GM12864 (cell line): ENCODE measurements around the gene HSPBP1.

Source experiments
- DNase-seq: peaks from one replicate; pipeline ENCODE4 v3.0.0-alpha.2; 2011; ENCODE audit warnings: low read depth
- H3K4me3 ChIP-seq: 2 replicates; pipeline ENCODE4 v1.5.1; 2011; ENCODE audit warnings: mild to moderate bottlenecking, low read depth, low read length, control low read depth
- TF ChIP-seq, protein P1 (sequence below): IDR thresholded peaks from 2 replicates; pipeline ENCODE4 v1.5.1; 2011; ENCODE audit warnings: low read depth, mild to moderate bottlenecking, moderate library complexity, low read length, control low read depth, inconsistent platforms; ENCODE audit errors: missing control alignments

HSPBP1 gene

DNA sequence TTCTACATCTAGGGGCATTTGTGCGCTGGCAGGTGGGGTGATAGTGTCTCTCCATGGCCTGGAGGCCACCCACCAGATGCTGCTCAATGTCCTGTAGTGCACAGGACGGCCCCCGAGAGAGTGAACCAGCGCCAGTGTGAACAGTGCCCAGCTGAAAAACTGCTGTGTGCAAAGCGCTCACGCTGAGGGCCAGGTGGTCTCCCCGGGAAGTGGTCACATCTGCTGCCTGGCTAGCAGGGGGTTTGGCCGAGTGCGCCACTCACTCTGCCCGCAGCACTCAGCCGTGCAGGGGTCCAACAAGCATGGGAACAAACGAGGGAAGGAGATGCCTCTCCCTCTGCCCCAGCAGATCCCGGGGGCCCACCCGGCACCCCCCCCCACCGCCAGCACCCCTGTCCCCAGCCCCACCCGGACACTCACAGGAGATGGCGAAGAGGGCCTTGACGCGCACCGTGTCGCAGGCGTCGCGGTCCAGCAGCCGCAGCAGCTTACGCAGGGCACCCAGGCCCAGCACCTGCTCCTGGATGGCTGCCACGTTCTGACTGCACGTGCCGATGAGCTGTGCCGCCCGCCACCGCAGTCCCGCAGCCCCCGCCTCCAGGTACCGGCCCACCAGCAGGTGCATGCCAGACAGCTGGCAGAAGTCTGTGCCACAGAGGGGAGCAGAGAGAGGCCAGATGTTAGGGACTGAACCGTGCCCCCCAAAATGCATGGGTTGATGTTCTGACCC, 5.8 kb downstream of the HSPBP1 start:
- TF ChIP-seq, protein P1, sequence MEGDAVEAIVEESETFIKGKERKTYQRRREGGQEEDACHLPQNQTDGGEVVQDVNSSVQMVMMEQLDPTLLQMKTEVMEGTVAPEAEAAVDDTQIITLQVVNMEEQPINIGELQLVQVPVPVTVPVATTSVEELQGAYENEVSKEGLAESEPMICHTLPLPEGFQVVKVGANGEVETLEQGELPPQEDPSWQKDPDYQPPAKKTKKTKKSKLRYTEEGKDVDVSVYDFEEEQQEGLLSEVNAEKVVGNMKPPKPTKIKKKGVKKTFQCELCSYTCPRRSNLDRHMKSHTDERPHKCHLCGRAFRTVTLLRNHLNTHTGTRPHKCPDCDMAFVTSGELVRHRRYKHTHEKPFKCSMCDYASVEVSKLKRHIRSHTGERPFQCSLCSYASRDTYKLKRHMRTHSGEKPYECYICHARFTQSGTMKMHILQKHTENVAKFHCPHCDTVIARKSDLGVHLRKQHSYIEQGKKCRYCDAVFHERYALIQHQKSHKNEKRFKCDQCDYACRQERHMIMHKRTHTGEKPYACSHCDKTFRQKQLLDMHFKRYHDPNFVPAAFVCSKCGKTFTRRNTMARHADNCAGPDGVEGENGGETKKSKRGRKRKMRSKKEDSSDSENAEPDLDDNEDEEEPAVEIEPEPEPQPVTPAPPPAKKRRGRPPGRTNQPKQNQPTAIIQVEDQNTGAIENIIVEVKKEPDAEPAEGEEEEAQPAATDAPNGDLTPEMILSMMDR = no peak
- DNase-seq = no peak
- no peak overlapping the region for H3K4me3 ChIP-seq

DNA sequence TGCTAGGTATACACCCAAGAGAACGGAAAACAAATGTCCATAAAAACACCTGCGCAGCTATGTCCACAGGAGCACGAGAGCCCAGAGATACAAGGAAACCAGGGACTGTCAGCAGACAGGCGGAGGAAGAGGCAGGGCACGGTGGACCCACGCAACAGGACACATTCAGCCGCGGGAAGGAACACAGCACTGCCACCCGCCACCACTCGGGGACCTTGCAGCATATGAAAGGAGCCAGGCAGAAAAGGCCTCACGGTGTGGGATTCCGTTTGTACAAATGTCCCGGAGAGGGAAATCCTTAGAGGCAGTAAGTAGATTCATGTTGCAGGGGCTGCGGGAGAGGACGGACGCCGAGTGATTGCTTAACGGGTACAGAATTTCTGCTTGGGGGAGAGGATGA, 7.8 kb downstream of the HSPBP1 start:
- no peak for DNase-seq
- TF ChIP-seq, protein P1 = no peak
- no peak overlapping the region for H3K4me3 ChIP-seq

DNA sequence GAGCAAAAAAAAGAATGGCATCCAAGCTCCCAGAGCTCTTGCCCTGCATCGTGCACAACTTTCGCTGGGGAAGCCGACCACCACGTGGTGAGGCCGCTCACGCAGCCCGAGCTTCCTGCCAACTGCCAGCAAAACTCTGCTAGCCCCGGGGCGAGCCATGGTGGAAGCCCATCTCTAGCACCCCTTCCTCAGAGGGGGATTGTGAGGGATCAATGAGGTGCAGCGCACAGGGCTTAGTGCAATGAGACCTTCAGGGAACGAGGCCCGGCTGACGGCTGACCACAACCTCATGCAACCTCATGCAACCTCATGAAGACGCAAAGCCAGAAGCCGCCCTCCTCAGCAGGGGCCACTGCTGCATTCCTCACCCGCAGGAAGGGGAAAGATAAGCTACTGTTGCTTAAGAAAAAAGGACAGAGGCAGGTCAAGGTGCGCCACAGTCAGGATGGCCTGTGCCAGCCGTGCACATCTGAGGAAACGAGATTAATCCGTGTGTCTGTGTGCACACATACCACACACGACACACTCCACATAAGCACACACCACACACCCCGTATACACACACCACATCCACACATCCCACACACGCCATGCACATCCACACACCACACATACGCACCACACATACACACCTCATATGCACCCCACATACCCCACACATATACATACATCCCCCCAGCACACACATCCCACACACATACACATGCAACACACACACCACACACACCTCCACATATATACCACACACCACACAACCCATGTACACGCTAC, 9.6 kb downstream of the HSPBP1 start:
- TF ChIP-seq, protein P1 = no peak
- H3K4me3 ChIP-seq = no peak overlapping the region
- no peak for DNase-seq

DNA sequence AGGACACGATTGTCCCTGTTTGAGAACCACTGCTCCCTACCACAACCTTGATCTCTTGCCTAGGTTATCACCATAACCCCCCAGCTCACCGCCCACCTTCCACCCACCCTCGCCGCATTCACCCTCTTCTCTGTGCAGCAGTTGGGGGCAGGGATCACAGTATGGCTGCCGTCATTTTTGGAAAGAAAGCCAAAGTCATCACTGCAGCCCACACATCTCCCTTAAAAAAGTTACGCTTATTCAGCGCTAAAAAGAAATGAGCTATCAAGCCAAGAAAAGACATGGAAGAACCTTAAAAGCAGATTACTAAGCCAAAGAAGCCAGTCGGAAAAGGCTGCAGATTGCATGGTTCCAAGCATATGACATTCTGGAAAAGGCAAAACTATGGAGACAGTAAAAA, 10.6 kb downstream of the HSPBP1 start:
- no peak for DNase-seq
- H3K4me3 ChIP-seq = no peak overlapping the region
- TF ChIP-seq, protein P1 = no peak

DNA sequence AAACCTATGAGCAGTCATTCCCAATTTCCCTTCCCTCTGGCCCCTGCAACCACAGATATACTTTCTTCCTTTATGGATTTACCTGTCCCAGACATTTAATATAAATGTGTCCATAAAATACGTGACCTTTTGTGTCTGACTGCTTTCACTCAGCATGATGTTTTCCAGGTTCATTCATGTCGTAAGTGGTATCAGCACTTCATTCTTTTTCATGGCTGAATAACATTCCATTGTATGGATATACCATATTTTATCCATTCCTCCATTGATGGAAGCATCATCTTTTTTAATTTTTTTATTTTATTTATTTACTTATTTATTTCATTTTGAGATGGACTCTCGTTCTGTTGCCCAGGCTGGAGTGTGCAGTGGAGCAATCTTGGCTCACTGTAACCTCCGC, 13.1 kb downstream of the HSPBP1 start:
- DNase-seq = no peak
- H3K4me3 ChIP-seq = no peak overlapping the region
- TF ChIP-seq, protein P1 = no peak

DNA sequence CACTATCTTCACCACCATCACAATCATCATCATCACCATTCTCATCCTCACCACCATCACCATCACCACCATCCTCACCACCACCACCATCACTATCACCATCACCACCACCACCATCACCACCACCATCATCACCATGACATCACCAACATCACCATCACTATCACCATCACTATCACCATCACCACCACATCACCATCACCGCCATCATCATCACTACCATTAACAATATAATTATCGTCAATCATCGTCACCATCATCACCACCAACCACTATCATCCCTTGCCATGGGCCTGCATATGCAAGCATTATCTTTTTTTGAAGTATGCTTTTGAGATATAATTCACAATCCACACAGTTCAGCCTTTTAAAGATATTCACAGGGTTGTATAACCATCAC, 13.5 kb downstream of the HSPBP1 start:
- DNase-seq = no peak
- TF ChIP-seq, protein P1 = no peak
- H3K4me3 ChIP-seq = no peak overlapping the region
